ENCODE results near the gene PRMT3.
"Not testable (repeated sequence)": the region's sequence is repeated elsewhere in the genome, so short reads cannot be mapped to it uniquely, and the experiment has no call there.

PRMT3 gene

DNA sequence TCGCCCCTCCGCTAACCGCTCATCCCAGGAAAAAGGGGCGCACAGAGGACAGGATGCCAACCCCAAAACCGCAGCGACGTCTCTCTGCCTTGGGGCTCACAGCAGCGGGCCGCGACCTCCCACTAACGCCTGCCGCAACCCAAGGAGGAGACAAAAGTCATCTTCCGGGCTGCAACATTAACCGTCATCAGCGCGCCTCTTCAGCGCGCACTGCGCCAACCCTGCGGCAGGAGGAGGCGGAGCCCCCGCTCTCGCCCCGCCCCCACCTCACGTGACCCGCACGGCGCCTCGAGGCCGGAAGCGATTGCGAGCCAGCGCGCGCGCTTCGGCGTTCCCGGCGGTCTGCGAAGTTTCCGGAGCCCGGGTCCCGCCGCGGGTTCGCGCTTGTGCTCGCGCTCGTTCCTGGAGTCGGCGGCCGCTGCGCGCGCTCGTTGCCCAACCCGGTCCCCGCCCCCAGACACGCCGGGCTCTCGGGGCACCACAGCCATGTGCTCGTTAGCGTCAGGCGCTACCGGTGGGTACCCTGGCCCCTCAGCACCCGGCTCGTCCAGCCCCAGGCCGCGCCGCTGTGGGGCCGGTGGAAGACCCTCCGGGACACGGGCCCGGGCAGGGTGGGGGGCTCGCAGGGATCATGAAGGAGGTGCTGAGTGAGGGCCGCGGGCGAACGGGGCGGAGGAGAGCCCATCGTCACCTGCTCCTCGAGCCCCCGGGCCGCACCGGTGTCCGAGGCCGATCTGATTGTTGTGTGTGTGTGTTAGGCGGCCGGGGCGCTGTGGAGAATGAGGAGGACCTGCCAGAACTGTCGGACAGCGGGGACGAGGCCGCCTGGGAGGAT lies at the start of gene PRMT3:
Gene PRMT3, plus strand, starts transcription at position 456 of the 835 bp plus-strand sequence. Its CDS starts 31 bp downstream, at position 487.
- DNase-seq (ENCODE audit: extremely low read depth in 1 of 2, low read depth in 1 of 2), result peak; percentile 91 to 97

DNA sequence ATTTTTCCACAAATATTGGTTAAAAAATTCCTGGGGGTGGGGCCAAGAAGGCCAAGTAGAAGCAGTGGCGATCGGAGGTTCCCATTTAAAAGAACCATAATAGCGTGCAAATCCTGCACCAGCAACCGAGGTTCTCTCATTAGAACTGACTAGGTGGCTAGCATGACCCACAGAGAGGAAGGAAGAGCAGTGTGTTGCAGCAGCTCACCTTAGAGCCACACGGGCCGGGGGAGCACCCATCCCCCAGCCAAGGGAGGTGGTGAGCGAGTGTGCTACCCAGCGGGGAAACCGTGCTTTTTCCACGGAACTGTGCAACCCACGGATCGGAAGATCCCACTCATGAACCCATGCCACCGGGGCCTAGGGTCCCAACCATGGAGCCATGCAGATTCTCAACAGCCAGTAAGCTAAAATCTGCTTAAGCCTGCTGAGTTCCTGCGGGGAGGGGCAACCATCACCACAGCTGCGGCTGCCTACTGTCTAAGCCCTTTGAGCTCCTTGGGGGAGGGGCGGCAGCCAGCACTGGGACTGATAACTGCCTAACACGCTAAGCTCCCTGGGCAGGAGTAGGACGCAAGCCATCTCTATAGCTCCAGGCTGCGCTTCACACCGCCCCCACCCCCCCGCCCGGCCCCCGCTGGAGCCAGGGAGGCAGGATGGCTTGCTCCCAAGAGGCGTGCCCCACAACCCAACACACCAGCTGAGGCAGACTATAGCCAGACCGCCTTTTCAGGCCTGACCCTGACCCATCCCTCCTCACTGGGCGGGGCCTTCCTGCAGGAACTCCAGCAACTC lies 45.0 kb upstream of the PRMT3 start:
- DNase-seq (ENCODE audit: extremely low read depth in 1 of 2, low read depth in 1 of 2), result no peak

DNA sequence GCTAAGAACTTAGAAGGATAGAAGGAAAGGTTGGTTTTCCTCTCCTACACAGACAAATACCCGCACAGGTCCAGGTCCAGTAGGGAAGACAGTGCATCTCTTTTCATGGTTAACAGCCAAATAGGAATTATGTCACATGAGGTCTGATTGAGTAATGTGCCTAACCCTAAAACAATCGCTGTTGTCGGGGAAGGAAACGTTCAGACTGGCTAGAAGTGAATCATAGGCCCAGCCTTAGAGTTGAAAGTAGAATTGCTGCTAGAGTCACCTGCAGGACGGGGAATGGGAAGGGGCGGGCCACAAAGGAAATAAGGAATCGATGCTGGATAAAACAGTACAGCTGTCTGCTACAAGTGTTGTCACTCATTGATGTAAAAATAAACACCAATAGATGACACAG lies 36.4 kb upstream of the PRMT3 start:
- no peak for DNase-seq (ENCODE audit: extremely low read depth in 1 of 2, low read depth in 1 of 2)

DNA sequence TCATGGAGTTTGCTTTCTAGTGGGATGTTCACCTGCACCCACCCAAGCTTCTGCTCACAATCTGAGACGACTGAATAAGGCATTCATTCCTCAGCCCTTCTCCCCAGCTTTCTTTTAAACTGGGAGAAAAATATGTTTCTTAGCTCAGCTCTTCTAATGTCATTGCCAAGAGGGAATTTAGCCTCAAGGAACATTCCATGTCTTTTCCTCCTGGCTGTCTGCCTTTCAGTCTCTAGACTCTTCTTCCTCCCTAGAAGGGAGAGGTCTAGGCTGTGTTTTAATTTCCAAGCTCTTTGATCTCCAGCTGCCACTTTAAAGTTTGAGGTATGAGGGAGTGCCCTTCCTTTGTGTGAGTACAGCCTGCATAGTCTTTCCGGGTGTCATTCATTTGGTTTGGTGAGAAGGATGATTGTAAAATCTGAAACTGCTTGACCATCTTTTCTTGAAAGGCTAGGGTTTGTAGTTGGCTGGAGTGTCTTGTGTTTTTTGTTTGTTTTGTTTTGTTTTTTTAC lies 35.7 kb upstream of the PRMT3 start:
- DNase-seq (ENCODE audit: extremely low read depth in 1 of 2, low read depth in 1 of 2), result no peak

GRCh38 chr11:20353829-20354434 lies 33.6 kb upstream of the PRMT3 start:
- DNase-seq (ENCODE audit: extremely low read depth in 1 of 2, low read depth in 1 of 2), result no peak

DNA sequence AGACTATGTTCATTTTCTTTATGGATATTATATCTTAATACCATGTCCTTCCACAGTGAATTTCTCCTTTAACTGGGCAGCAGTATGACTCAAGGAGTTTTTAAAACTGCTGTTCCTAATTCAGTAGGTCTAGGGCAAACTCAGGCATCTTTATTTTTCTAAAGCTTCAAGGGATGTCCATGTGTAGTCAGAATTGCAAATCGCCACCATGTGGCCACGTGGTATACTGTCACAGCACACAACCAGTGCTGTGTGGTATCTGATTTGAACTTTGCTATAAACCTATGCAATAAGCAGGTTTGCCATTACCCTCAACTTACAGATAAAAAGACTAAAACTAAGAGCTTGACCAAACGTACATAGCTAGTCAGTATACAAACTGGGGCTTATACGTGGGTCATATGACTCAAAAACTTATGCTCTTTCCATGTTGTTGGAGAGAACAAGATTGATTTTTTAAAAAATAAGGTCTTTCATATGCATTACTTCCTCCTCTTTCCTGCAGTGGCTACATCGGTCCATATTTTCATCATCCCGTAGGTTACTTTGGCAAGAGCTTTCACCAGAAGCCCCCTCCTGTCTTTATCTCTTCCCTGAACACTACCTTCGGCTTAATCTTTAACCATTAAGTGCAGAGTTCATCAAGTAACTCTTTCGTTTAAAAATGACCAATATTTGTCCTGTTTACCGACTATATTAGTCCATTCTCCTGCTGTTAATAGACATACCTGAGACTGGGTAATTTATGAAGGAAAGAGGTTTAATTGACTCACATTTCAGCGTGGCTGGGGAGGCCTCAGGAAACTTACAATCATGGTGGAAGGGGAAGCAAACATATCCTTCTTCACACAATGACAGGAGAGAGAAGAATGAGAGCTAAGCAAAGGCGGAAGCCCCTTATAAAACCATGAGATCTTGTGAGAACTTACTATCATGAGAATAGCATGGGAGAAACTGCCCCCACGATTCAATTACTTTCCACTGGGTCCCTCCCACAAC lies 32.0 kb upstream of the PRMT3 start:
- no peak for DNase-seq (ENCODE audit: extremely low read depth in 1 of 2, low read depth in 1 of 2)

- no peak for DNase-seq (ENCODE audit: extremely low read depth in 1 of 2, low read depth in 1 of 2)
These were observed 30.4 kb upstream of the PRMT3 start for GRCh38 chr11:20357150-20357549.

DNA sequence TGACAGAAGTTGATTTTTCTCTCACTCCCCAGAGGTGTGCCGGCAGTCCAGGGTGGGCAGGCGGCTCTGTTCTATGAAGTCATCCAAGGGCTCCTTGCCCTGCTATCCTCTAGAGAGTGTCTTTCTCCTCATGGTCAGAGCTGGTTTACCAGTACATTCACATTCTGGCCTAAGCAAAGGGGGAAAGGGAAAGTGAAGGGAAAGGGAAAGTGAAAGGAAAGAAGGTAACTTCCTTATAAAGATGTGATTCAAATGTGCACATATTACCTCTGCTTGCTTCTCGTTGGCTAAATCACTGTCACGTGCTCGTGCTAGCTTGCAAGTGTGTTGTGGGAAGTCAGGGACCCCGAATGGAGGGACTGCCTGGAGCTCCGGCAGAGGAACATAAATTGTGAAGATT lies 26.9 kb upstream of the PRMT3 start:
- DNase-seq (ENCODE audit: extremely low read depth in 1 of 2, low read depth in 1 of 2), result no peak

- DNase-seq (ENCODE audit: extremely low read depth in 1 of 2, low read depth in 1 of 2), result no peak
These were observed 25.0 kb upstream of the PRMT3 start for GRCh38 chr11:20362481-20362880.

DNA sequence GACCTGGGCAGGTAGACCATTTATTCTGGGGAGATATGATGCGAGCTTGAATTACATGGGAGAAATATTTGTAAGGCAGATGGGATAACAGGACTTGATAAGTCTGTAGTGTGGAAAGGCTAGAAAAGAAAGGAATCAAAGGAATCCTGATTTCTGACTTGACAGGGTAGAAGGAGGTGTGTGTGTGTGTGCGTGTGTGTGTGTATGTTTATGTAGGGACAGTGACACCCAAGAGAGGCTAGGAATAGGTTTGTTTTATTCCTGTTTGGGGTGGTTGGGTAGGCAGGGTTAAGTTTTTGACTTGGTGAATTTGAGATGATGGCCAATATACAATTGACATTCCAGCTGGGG lies 24.4 kb upstream of the PRMT3 start:
- no peak for DNase-seq (ENCODE audit: extremely low read depth in 1 of 2, low read depth in 1 of 2)

DNA sequence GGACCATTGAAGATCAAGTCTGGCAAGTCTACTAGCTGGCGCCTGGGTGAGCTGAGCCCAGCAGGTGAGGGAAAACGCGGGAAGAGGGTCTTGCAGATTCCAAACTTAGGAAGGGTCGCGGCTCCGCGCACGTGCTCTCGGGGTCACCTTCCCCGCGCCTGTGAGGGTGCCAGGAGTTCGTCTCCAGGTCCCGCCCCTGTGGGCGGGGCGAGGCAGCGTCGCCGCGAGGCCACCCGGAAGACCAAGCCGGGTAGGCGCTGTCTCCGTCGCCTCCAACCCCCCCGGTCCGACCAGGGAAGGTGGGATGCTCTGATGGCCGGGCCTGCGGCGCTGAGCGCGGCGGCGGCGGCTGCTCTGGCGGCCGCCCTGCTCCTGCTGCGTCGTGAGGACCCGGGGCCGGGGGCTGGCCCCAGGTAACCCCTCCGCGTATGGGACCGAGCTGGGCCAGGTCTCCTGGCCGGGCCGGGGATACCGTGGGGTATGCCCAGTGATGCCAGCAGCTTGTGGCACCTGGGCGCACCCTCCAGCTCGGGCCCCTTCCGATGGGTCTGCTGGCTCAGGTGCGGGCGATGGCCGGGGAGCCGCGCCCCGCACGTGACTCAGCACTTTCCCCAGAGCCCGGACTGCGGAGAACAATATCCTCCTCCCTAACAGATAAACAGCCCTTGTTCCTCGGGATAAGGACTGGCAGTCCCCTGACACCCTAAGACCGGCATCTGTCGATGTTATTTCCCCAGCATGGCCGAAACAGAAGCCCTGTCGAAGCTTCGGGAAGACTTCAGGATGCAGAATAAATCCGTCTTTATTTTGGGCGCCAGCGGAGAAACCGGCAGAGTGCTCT lies 23.8 kb upstream of the PRMT3 start, which contains the start of gene HTATIP2:
Gene HTATIP2, plus strand, starts transcription at position 215 of the 841 bp plus-strand sequence. Its CDS starts 524 bp downstream, at position 739.
- DNase-seq (ENCODE audit: extremely low read depth in 1 of 2, low read depth in 1 of 2), result peak in 1 of 2 donors; percentile 55

DNA sequence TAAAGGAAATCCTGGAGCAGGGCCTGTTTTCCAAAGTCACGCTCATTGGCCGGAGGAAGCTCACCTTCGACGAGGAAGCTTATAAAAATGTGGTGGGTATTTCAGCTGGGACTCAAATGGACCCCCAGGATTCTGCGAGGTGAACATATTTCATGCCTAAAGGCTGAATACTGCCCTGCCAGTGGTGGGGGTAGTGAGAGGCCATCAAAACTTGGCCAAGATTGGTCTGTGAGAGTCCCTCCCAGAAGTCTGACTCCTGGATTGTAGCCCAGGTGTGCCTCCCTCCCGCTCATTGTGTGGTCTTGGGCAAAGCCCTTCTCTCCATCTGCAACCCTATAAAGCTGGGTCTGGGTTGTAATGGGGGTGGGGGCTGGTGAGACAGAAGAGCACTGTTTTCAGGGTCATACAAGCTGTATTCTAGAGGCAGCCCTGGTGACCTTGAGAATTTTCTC lies 23.1 kb upstream of the PRMT3 start:
- no peak for DNase-seq (ENCODE audit: extremely low read depth in 1 of 2, low read depth in 1 of 2)

DNA sequence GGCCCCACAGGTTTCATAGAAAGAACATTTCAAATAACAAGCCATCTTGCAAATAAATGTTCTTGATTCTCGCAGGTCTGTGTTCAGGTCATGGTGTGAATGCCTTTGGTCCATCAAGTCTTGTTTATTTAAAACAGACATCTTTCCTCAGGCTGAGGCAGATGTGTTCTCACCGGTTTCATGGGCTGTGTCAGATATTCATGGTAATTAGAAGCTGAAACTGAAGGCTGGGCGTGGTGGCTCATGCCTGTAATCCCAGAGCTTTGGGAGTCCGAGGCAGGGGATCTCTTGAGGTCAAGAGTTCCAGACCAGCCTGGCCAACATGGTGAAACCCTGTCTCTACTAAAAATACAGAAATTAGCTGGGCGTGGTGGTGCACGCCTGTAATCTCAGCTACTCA lies 22.1 kb upstream of the PRMT3 start:
- DNase-seq (ENCODE audit: extremely low read depth in 1 of 2, low read depth in 1 of 2), result not testable (repeated sequence)

- peak in 1 of 2 donors; percentile 63 for DNase-seq (ENCODE audit: extremely low read depth in 1 of 2, low read depth in 1 of 2)
These were observed 20.1 kb upstream of the PRMT3 start for GRCh38 chr11:20367313-20367948.

DNA sequence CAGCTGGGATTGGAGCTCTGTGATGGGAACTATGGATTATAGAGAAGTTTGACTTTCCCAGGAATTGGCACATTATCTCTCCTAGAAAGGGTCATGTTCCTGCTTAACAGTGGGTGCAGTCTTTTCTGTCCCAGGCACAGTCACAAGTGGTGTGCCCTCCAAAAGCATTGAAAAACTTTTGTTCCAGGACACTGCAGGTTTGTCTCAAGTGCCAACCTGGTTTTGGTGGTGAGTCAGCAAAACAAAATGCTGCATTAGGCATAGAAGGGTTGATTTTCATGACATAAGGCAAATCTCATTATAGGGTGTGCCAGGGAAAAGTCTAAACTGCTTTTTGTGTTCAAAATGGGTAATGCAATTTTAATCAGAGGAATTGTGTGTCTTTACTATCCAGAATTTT lies 19.1 kb upstream of the PRMT3 start:
- no peak for DNase-seq (ENCODE audit: extremely low read depth in 1 of 2, low read depth in 1 of 2)

DNA sequence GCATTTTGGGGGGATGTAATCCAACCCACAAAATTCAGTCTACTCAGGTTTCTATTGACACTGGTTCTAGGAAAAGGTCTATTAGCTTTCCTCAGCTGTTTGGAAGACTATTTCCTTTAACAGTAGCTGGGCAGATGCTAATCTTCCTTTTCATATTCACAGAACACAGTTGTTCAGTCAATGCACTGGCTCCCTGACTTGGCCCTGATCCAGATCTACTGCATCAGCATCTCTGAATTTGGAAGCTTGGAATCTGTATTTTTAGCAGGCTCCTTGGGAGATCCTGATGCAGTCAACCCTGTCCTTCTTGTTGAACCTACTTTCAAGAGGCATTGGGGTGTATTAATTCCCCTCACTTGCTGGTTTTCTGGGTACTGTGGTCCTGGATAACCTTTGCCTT lies 17.7 kb upstream of the PRMT3 start:
- no peak for DNase-seq (ENCODE audit: extremely low read depth in 1 of 2, low read depth in 1 of 2)

DNA sequence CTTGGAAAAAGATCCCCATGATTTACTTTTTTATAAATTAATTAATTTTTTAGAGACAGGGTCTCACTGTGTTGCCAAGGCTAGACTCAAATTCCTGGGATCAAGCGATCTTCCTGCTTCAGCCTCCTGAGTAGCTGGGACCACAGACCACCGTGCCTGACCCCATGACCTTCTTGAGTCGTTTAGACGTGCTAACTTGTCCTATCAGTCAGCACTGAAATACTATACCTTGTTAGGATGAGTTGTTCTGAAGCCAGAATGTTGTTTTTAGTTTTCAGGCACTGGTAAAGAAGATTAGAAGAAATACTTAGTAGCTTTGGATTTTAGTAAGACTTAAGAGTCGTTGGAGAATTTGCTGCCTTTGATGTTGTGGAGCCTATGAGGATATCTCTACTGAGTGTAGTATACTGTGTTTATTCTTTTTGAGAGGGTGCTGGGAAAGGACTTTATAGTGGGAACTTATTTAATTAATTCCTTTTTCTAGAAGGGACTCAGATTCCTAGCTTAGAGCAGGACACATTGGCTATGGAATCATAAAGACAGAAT lies 15.4 kb upstream of the PRMT3 start:
- DNase-seq (ENCODE audit: extremely low read depth in 1 of 2, low read depth in 1 of 2), result no peak

- no peak for DNase-seq (ENCODE audit: extremely low read depth in 1 of 2, low read depth in 1 of 2)
These were observed 14.4 kb upstream of the PRMT3 start for GRCh38 chr11:20373147-20373546.
